MCF 10A (cell line): ENCODE measurements around the gene DCBLD2. TPM values are rescaled to one million over a fixed set of nuclear protein-coding genes. Genes with fewer than 3 reads are reported as not detected.

Experiments used
- BruUV-seq: library from RNA; stranded (reverse); fragments of 400-500 nt; replicated peaks from 2 replicates; lab custom pipeline; 2021; lab: Mats Ljungman, UMichigan
- CTCF ChIA-PET: fragments of 300-600 bp; sonication (Branson Sonifier 250); formaldehyde crosslinking; extraction: SDS; loops from one replicate; lab custom pipeline; 2021; ENCODE audit warnings: antibody characterized with exemption, inconsistent platforms; lab: Yijun Ruan, JAX
- POLR2A ChIA-PET: fragments of 300-600, 350-650 bp; sonication (Branson Sonifier 250); formaldehyde crosslinking; extraction: SDS; loops from one replicate; lab custom pipeline; 2020; ENCODE audit warnings: antibody characterized with exemption, inconsistent platforms; lab: Yijun Ruan, JAX
- DNase-seq: peaks from one replicate; pipeline ENCODE4 v3.0.0-alpha.2; 2018; ENCODE audit not compliant: unreplicated experiment
- H3K27ac Mint-ChIP-seq: one replicate; pipeline ENCODE4 v1.8.0; 2022; ENCODE audit warnings: mild to moderate bottlenecking, low read depth, mixed read lengths; ENCODE audit not compliant: unreplicated experiment
- H3K27me3 Mint-ChIP-seq: one replicate; pipeline ENCODE4 v1.8.0; 2022; ENCODE audit warnings: mixed read lengths; ENCODE audit not compliant: insufficient read depth, unreplicated experiment
- H3K36me3 Mint-ChIP-seq: one replicate; pipeline ENCODE4 v1.8.0; 2022; ENCODE audit warnings: mild to moderate bottlenecking, moderate library complexity, mixed read lengths; ENCODE audit not compliant: insufficient read depth, unreplicated experiment
- H3K4me1 Mint-ChIP-seq: one replicate; pipeline ENCODE4 v1.8.0; 2022; ENCODE audit warnings: mixed read lengths; ENCODE audit not compliant: insufficient read depth, unreplicated experiment
- H3K4me3 Mint-ChIP-seq: one replicate; pipeline ENCODE4 v1.8.0; 2022; ENCODE audit warnings: mild to moderate bottlenecking, moderate library complexity, mixed read lengths; ENCODE audit not compliant: unreplicated experiment
- H3K9me3 Mint-ChIP-seq: one replicate; pipeline ENCODE4 v1.8.0; 2022; ENCODE audit warnings: mixed read lengths; ENCODE audit not compliant: unreplicated experiment
- intact Hi-C: fragments of 100-400 bp; cut with micrococcal nuclease; formaldehyde crosslinking; loops from 2 replicates; pipeline ENCODE4 v1.14.1; 2022
- total RNA-seq: library from RNA; stranded (reverse); gene quantifications from 2 replicates; pipeline ENCODE4 v1.2.3, GENCODE V29; 2022
- TF ChIP-seq, protein P1 (sequence below): fragments of 200-600 bp; IDR thresholded peaks from one replicate; pipeline ENCODE4 v1.8.0; 2022; ENCODE audit warnings: antibody characterized with exemption, mild to moderate bottlenecking; ENCODE audit not compliant: unreplicated experiment

Gene DCBLD2
- total RNA-seq, 1 experiment from 2014 or later = 161 TPM

DNA sequence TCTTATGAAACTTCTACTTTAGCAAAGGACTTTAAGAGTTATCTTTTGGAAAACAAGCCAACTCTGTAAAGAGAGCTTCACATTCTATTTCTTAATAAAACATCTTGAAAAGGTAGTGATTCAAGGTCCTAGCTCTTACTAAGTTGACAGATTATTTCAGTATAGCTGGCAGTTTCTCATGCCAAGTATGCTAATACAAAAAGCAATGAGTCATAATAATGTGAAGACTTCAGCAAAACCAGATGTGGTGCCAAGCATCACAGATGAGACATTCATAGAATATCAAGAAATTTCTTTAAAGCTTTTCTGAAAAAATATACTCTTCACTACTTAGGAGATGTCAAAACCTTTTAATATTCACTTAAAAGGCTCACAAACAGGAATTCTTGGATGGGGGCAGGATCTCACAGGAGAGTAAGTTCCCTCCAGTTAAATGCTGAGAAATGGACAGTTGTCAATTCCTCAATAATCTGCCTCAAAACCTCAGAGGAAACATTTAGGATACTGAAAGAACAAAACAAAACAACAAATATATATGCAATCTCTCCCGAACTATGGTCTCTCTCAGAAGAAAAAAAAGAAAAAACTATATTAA lies 45.6 kb downstream of the DCBLD2 start:
- POLR2A ChIA-PET = interaction anchor here (0.6 to 3.6 kb wide), 11 partner anchors 13 to 912 kb away, joined by 3 to 20 read pairs (median 3); partner anchors contain the start of gene DCBLD2
- peak overlapping the region; percentile 61 for H3K27ac Mint-ChIP-seq

DNA sequence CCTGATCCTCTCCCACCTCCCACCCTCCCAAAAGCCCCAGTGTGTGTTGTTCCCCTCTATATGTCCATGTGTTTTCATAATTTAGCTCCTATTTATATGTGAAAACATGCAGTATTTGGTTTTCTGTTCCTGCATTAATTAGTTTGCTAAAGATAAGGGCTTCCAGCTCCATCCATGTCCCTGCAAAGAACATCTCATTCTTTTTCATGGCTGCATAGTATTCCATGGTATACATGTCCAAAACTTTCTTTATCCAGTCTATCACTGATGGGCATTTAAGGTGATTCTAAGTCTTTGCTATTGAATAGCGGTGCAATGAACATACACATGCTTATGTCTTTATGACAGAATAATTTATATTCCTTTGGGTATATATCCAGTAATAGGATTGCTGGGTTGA lies 53.4 kb downstream of the DCBLD2 start:
- no peak overlapping the region for H3K4me3 Mint-ChIP-seq
- H3K4me1 Mint-ChIP-seq = peaks cover 6% of the 10 kb centered on the region
- H3K36me3 Mint-ChIP-seq = peaks cover 24% of the 10 kb centered on the region
- DNase-seq = no peak
- ChIA-PET POLR2A (interaction anchor here (1.1 kb wide), 1 partner anchor 38 kb away, joined by 4 read pairs; no protein-coding TSS in a partner anchor), CTCF (interaction anchor here (0.6 kb wide), 1 partner anchor 147 kb away, joined by 3 read pairs; no protein-coding TSS in a partner anchor)
- H3K27ac Mint-ChIP-seq = no peak overlapping the region
- intact Hi-C loops = no loop called here
- no peaks in the 10 kb centered on the region for H3K9me3 Mint-ChIP-seq
- no peaks in the 10 kb centered on the region for H3K27me3 Mint-ChIP-seq
- TSS peak; percentile 18 for BruUV-seq
- TF ChIP-seq, protein P1, sequence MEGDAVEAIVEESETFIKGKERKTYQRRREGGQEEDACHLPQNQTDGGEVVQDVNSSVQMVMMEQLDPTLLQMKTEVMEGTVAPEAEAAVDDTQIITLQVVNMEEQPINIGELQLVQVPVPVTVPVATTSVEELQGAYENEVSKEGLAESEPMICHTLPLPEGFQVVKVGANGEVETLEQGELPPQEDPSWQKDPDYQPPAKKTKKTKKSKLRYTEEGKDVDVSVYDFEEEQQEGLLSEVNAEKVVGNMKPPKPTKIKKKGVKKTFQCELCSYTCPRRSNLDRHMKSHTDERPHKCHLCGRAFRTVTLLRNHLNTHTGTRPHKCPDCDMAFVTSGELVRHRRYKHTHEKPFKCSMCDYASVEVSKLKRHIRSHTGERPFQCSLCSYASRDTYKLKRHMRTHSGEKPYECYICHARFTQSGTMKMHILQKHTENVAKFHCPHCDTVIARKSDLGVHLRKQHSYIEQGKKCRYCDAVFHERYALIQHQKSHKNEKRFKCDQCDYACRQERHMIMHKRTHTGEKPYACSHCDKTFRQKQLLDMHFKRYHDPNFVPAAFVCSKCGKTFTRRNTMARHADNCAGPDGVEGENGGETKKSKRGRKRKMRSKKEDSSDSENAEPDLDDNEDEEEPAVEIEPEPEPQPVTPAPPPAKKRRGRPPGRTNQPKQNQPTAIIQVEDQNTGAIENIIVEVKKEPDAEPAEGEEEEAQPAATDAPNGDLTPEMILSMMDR = no peak

More for the DNA sequence above, 45.6 kb downstream of the DCBLD2 start:
- peaks cover 18% of the 10 kb centered on the region for H3K9me3 Mint-ChIP-seq
- CTCF ChIA-PET = interaction anchor here (0.7 to 2.9 kb wide), 3 partner anchors 12 to 253 kb away, joined by 3 to 16 read pairs (median 4); no protein-coding TSS in a partner anchor
- no peak overlapping the region for H3K4me3 Mint-ChIP-seq
- H3K27me3 Mint-ChIP-seq = no peaks in the 10 kb centered on the region
- intact Hi-C loops = no loop called here
- no TSS peak for BruUV-seq
- peaks cover 11% of the 10 kb centered on the region for H3K4me1 Mint-ChIP-seq
- peaks cover 21% of the 10 kb centered on the region for H3K36me3 Mint-ChIP-seq
- TF ChIP-seq, protein P1 = no peak
- peak; percentile 90 for DNase-seq

DNA sequence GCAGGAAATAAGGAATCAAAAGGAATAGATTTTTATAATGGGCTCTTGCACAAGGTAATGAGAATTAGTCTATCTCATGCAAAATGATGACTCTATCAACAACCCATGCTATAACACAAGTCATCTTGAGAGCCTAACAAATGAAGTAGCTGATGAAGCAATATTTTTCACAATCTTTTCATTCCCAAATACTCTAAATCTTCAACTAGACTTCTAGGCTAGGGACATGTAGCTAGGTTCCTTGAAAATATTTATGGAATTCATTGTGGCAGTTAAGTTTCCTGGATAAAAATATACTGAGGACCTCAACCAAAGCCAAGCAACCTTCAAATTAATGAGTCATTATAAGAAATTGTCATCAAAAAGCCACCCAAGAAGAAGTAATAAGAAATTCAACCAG lies 55.4 kb downstream of the DCBLD2 start:
- CTCF ChIA-PET = interaction anchor here (1.0 to 1.7 kb wide), 2 partner anchors 28 to 149 kb away, joined by 3 to 8 read pairs; no protein-coding TSS in a partner anchor
- no peak overlapping the region for H3K4me3 Mint-ChIP-seq
- BruUV-seq = no TSS peak
- H3K36me3 Mint-ChIP-seq = peaks cover 24% of the 10 kb centered on the region
- no peaks in the 10 kb centered on the region for H3K9me3 Mint-ChIP-seq
- H3K4me1 Mint-ChIP-seq = peaks cover 6% of the 10 kb centered on the region
- intact Hi-C loops = no loop called here
- no peak for DNase-seq
- no peaks in the 10 kb centered on the region for H3K27me3 Mint-ChIP-seq
- H3K27ac Mint-ChIP-seq = peak overlapping the region; percentile 2
- POLR2A ChIA-PET = interaction anchor here (1.1 to 1.7 kb wide), 2 partner anchors 19 to 140 kb away, joined by 3 read pairs; no protein-coding TSS in a partner anchor
- TF ChIP-seq, protein P1 = no peak

DNA sequence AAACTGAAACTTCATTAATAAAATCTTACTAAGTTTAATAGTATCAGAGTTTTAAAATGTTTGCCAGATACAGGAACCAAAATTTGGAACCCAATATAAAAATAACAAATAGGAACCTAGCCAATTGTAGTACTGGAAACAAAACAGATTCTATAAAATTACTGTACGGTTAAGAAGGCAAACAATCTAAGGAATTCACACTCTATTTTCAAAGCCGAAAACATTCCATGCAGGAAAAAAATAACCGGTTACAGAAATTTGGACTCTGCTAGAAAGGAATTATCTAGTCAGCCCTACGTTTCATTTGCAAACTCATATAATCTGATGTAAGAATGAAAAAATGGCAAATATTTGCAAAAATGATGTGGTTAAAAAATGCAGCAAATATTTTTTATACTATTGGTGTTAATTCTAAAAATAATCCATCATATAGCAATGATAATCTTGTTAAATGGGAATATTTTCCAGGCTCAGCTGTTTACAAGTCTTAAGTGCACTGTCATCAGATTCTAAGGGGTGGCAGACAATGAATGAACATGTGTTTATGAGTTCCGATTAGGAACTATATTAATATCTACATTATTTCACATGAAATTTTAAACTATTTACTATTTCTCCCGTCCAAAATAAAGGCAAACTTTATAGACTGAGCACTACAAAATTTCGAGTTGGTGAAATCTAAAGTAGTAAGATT lies 58.1 kb downstream of the DCBLD2 start:
- peaks cover 24% of the 10 kb centered on the region for H3K36me3 Mint-ChIP-seq
- peaks cover 6% of the 10 kb centered on the region for H3K4me1 Mint-ChIP-seq
- BruUV-seq = no TSS peak
- no peak overlapping the region for H3K4me3 Mint-ChIP-seq
- peaks cover 7% of the 10 kb centered on the region for H3K9me3 Mint-ChIP-seq
- TF ChIP-seq, protein P1 = no peak
- H3K27ac Mint-ChIP-seq = no peak overlapping the region
- intact Hi-C loops = no loop called here
- ChIA-PET CTCF (interaction anchor here (1.1 kb wide), 1 partner anchor 150 kb away, joined by 3 read pairs; no protein-coding TSS in a partner anchor), POLR2A (no interaction called here)
- no peaks in the 10 kb centered on the region for H3K27me3 Mint-ChIP-seq
- DNase-seq = no peak
